Stimulated activated naive CD8-positive, alpha-beta T cell treated with anti-CD3 and anti-CD28 coated beads, Interleukin-15, amount 100 ng/mL, for 72 hours (primary cell): ENCODE measurements around the gene PTPRN2.
"Not testable (repeated sequence)": the region's sequence is repeated elsewhere in the genome, so short reads cannot be mapped to it uniquely, and the experiment has no call there.

Experiments
- ATAC-seq: fragments of 150-1000 bp; cut with Tn5 transposase; 2 replicates; pipeline ENCODE4 v1.10.0; 2021; ENCODE audit warnings: mild to moderate bottlenecking, moderate library complexity
- DNase-seq, 2 donors: peaks; one replicate each; pipeline ENCODE4 v3.0.0; 2021 to 2022
- H3K27ac Mint-ChIP-seq, 2 donors: one replicate each; pipeline ENCODE4 v1.8.0; 2022; ENCODE audit warnings: mild to moderate bottlenecking in 2 of 2, mixed read lengths in 2 of 2, moderate library complexity in 2 of 2
- H3K27me3 Mint-ChIP-seq: one replicate; pipeline ENCODE4 v1.8.0; 2022; ENCODE audit warnings: mixed read lengths
- H3K4me1 Mint-ChIP-seq: one replicate; pipeline ENCODE4 v1.8.0; 2022; ENCODE audit warnings: mild to moderate bottlenecking, mixed read lengths
- H3K4me3 Mint-ChIP-seq, 2 donors: one replicate each; pipeline ENCODE4 v1.8.0; 2022; ENCODE audit warnings: mild to moderate bottlenecking in 2 of 2, mixed read lengths in 2 of 2, moderate library complexity in 1 of 2
- H3K9me3 Mint-ChIP-seq, 2 donors: one replicate each; pipeline ENCODE4 v1.8.0; 2022; ENCODE audit warnings: mixed read lengths in 2 of 2

PTPRN2 gene

DNA sequence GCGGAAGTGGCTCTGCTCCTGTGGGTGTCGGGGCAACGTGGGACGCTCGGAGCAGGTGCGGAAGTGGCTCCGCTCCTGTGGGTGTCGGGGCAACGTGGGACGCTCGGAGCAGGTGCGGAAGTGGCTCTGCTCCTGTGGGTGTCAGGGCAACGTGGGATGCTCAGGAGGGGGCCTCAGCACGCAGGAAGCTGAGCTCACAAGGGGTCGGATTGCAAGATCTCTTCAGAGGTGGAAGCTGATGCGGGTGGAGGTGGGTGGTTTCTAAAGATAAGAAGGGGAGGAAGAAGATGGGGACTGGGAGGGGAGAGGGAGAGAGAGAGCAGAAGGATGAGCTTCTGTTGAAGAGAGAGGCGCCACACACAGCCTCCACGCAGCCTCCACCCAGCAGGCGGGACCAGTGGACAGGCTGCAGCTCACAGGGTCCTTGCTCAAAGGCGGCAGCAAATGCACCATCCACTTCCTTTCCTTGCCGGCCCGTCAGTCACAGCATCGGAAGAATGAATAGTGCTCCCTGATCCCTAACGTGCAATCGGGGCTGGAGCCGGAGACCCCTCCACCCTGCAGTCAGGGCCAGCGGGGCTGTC, 78.7 kb downstream of the PTPRN2 start:
- Mint-ChIP-seq H3K27ac (no peak overlapping the region), H3K9me3 (peaks cover 25 to 59% of the 10 kb centered on the region in 2 donors), H3K4me3 (no peak overlapping the region), H3K4me1 (no peaks in the 10 kb centered on the region), H3K27me3 (peaks cover 20% of the 10 kb centered on the region)
- no peak for ATAC-seq
- no peak for DNase-seq

DNA sequence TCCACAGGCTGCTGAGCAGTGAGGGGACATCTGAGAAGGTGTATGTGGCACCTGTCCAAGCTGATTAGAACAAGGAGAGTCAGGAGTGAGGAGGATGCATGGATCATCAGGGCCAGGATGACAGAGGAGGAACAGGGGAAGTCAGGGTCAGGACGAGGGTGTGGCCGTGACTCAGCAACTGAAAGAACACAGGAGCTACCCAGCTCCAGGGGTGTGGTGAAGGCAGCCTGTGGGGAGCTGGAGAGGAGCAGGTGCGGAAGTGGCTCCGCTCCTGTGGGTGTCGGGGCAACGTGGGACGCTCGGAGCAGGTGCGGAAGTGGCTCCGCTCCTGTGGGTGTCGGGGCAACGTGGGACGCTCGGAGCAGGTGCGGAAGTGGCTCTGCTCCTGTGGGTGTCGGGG, 79.3 kb downstream of the PTPRN2 start:
- not testable (repeated sequence) for H3K27ac Mint-ChIP-seq, H3K4me3 Mint-ChIP-seq, ATAC-seq, H3K4me1 Mint-ChIP-seq, DNase-seq
- peaks cover 25 to 59% of the 10 kb centered on the region in 2 donors for H3K9me3 Mint-ChIP-seq
- H3K27me3 Mint-ChIP-seq = peaks cover 23% of the 10 kb centered on the region

DNA sequence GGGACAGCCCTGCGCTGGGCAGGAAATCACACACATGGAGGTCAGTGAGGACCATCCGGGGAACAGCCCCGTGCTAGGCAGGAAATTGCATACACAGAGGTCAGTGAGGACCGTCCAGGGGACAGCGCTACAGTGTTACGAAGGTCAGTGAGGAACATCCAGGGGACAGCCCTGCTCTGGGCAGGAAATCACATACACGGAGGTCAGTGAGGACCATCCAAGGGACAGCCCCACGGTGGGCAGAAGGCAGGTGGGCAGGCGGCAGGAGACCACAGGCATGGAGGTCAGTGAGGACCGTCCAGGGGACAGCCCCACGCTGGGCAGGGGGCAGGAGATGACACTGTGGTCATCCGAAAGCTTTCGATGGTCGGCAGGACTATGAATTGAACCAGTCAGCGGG, 79.7 kb downstream of the PTPRN2 start:
- ATAC-seq (no peak), DNase-seq (no peak)
- Mint-ChIP-seq H3K4me1 (no peaks in the 10 kb centered on the region), H3K9me3 (peaks cover 25 to 56% of the 10 kb centered on the region in 2 donors), H3K27ac (no peak overlapping the region), H3K4me3 (no peak overlapping the region), H3K27me3 (peaks cover 27% of the 10 kb centered on the region)

DNA sequence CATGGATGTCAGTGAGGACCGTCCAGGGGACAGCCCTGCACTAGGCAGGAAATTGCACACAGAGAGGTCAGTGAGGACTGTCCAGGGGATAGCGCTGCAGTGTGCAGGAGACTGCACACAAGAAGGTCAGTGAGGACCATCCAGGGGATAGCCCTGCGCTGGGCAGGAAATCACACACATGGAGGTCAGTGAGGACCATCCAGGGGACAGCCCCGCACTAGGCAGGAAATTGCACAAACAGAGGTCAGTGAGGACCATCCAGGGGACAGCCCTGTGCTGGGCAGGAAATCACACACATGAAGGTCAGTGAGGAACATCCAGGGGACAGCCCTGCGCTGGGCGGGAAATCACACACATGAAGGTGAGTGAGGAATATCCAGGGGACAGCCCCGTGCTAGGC, 80.4 kb downstream of the PTPRN2 start:
- H3K4me1 Mint-ChIP-seq, H3K4me3 Mint-ChIP-seq, DNase-seq, ATAC-seq, H3K27ac Mint-ChIP-seq: not testable (repeated sequence)
- H3K27me3 Mint-ChIP-seq = peaks cover 31% of the 10 kb centered on the region
- H3K9me3 Mint-ChIP-seq = peaks cover 18 to 49% of the 10 kb centered on the region in 2 donors

DNA sequence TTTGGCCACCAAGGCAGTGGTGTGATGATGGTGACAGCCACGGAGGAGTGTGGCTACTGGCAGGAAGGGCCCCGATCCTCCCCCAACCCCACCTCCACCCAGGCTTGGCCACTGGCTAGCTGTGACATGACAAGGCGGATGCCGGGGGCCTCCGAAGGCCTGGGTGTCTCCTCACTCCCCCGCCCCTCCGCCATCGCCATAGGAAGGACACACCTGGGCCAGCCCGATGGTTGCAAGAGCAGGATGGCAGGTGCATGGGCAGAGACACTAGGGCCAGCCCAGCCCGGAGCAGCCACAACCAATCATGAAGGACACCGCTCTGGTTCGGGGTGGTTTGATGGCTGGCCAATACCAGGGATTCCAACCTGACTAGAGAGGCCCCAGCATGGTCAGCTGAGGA, 81.0 kb downstream of the PTPRN2 start:
- Mint-ChIP-seq H3K27ac (no peak overlapping the region), H3K4me1 (no peaks in the 10 kb centered on the region), H3K9me3 (peaks cover 13 to 43% of the 10 kb centered on the region in 2 donors), H3K27me3 (peaks cover 37% of the 10 kb centered on the region), H3K4me3 (no peak overlapping the region)
- ATAC-seq (no peak), DNase-seq (no peak)

DNA sequence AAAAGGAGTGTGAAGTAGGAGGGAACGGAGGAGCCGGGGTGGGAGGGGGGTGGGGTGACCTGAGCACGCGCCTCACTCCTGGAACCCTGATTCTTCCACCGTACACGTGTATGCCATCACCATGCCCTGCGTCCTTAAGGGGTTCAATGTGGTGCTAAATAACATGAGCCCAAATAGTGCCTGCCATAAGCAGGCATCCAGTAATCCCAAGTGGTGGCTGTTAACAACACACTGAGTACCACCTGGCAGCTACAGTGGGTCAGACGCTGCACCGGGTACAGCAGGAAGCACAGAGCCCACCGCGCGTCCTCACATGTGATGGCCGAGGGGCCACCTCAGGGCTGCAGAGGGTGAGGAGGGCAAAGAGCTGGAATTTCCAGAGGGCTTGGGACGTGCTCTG, 81.9 kb downstream of the PTPRN2 start:
- no peak overlapping the region for H3K27ac Mint-ChIP-seq
- ATAC-seq = no peak
- peaks cover 41% of the 10 kb centered on the region for H3K27me3 Mint-ChIP-seq
- peaks cover 11 to 34% of the 10 kb centered on the region in 2 donors for H3K9me3 Mint-ChIP-seq
- H3K4me3 Mint-ChIP-seq = no peak overlapping the region
- H3K4me1 Mint-ChIP-seq = no peaks in the 10 kb centered on the region
- DNase-seq = no peak

DNA sequence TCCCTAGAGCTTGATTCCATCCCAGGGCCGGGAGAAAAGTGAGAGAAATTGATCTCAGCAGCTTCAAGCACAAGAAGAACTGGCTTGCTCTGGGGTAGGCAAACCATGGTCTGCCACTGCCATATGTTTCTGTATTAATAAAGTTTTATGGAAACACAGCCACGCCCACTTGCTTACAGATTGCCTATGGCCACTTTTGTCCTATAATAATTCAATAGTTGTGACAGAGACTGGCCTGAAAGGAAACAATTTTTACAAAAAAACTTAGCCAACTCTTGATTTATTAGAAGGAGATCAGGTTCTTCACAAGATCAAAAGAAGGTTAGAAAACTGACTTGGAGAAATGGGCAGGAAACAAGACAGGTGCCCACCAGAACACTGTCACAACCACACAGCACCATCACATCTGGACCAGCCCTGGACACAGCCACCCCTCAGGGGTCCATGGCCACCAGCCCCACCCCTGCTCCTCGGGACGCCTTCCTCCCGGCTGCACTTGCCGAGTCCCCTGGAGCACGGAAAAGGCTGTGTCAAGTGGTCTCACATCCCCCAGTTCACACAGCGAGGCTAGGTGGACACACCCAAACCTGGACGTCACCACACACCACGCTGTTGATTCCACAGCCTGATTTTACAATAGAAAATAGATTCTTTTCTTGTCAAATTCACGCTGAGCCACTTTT, 85.4 kb downstream of the PTPRN2 start:
- H3K4me1 Mint-ChIP-seq = no peaks in the 10 kb centered on the region
- H3K27me3 Mint-ChIP-seq = peaks cover 47% of the 10 kb centered on the region
- ATAC-seq (no peak), DNase-seq (no peak)
- H3K4me3 Mint-ChIP-seq = no peak overlapping the region
- no peak overlapping the region for H3K27ac Mint-ChIP-seq
- H3K9me3 Mint-ChIP-seq = peaks cover 0 to 13% of the 10 kb centered on the region in 2 donors

DNA sequence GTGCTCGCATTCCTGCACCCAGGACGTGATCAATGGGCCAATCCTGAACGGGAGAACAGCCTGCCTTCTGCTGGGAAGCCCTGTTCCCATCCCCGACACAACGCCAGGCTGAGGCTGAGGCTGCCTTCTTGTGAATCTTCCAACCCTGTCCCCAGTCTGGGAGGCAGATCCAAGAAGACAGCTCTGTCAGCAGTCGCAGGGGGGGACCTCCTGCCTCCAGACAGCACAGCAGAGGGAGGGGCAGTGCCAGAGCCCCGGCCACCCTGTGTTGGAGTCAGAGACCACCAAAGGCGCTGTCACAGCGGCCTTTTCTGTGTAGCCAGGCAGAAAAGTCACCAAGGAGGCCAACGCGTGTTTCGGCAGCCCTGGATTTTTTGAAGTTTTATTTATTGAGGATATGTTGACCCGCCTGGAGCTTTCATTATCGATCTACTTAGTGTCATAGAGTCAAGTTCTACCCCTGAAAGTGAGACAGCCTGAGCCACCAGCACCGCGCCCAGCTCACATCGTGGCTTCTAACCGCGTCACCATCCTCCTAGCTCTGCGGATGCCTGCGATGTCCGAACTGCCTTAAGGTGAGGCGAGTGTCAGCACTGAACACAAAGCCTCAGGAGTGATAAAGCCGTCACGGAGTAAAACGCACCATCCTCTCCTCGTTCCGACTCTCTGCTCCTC, 86.1 kb downstream of the PTPRN2 start:
- peaks cover 43% of the 10 kb centered on the region for H3K27me3 Mint-ChIP-seq
- H3K4me1 Mint-ChIP-seq = no peaks in the 10 kb centered on the region
- no peak overlapping the region for H3K4me3 Mint-ChIP-seq
- H3K27ac Mint-ChIP-seq = no peak overlapping the region
- peaks cover 0 to 8% of the 10 kb centered on the region in 2 donors for H3K9me3 Mint-ChIP-seq
- ATAC-seq (no peak), DNase-seq (no peak)

DNA sequence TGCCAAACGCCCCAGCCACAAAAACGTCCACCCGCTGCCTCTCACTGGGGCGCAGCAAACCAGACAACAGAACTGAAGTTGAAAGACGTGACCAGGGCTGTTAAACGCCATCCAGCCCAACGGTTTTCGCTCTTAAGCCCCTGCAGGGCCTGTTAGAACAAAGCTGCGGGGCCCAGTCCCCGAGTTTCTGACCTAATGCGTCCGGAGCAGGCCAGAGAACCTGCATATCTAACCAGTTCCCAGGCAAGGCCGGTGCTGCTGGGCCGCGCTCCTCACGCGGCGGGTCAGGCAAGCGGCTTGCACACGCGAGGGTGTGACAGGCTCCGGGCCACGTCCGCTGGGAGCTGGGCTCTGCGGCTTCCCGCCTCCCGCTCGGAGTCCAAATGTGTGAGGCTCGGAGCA, 87.0 kb downstream of the PTPRN2 start:
- no peak overlapping the region for H3K27ac Mint-ChIP-seq
- peaks cover 46% of the 10 kb centered on the region for H3K27me3 Mint-ChIP-seq
- H3K4me1 Mint-ChIP-seq = peaks cover 2% of the 10 kb centered on the region
- no peak overlapping the region for H3K4me3 Mint-ChIP-seq
- ATAC-seq (no peak), DNase-seq (no peak)
- H3K9me3 Mint-ChIP-seq = peaks cover 0 to 3% of the 10 kb centered on the region in 2 donors

DNA sequence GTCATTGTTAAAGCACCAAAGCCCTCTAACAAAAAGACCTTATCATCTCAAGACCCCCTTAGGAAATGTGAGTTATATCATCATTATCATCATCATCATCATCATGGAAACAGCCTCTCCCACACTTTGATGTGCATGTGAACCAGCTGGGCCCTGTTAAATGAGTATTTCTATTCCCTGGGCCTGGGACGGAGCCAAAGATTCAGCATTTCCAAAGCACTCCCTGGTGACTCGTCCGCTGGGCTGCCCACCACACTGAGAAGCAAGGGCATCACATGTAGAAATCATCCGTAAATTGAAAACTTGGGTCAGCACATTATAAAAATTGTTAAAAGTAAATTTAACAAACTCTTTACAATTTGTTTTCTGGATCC, 88.6 kb downstream of the PTPRN2 start:
- DNase-seq = no peak
- Mint-ChIP-seq H3K4me3 (no peak overlapping the region), H3K27me3 (peaks cover 58% of the 10 kb centered on the region), H3K9me3 (no peaks in the 10 kb centered on the region), H3K4me1 (peaks cover 6% of the 10 kb centered on the region), H3K27ac (no peak overlapping the region)
- no peak for ATAC-seq

DNA sequence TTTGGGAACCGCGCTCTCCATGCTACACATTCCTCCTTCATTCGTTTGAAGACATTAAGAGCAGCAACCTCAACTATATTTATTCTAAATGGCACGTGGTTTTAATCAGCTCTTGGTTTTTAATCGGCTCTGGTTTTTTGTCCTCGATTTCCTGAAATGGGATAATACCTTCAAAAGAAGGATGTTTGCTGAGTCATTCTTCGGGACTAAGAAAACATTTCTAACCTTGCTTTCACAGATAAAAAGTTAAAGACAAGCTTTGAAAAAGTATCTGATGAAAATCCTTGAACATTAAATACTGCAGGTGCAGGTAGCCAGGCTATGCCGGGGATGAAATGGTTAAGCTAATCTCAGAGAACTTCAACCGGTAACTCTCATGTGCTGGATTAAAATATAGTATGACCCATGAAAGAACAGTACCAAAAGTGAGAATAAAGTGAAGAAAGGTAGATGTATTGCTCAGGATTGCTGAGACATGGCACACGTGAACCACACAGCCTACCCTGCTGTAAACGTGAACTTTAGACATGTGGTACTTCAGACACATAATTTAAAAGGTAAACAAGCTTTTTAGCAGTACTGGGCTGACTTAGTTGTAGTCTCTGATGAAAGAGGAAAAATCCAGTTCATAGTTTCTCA, 89.1 kb downstream of the PTPRN2 start:
- Mint-ChIP-seq H3K27ac (no peak overlapping the region), H3K27me3 (peaks cover 57% of the 10 kb centered on the region), H3K4me1 (peaks cover 6% of the 10 kb centered on the region), H3K4me3 (no peak overlapping the region), H3K9me3 (no peaks in the 10 kb centered on the region)
- ATAC-seq (no peak), DNase-seq (no peak)

DNA sequence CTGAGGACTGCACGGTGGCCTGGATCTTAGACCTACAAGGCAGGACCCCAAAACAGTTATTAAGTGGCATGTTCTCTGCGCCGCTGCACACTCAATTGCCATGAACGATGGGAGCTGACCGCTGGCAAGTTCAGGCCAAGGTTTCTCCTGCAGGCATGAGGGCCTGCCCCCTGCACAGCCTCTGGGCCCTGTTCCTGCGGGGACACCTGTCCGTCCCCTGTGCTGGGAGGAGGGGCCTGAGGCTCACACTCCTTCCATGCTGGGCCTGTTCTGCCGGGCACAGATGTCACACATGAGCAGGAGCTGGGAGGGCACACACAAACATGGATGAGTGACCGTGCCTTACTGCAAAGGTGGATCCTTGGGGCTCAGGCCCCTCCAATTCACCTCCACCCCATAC, 90.0 kb downstream of the PTPRN2 start:
- ATAC-seq = no peak
- DNase-seq = no peak
- H3K4me3 Mint-ChIP-seq = no peak overlapping the region
- no peak overlapping the region for H3K27ac Mint-ChIP-seq
- peaks cover 6% of the 10 kb centered on the region for H3K4me1 Mint-ChIP-seq
- no peaks in the 10 kb centered on the region for H3K9me3 Mint-ChIP-seq
- peaks cover 50% of the 10 kb centered on the region for H3K27me3 Mint-ChIP-seq

DNA sequence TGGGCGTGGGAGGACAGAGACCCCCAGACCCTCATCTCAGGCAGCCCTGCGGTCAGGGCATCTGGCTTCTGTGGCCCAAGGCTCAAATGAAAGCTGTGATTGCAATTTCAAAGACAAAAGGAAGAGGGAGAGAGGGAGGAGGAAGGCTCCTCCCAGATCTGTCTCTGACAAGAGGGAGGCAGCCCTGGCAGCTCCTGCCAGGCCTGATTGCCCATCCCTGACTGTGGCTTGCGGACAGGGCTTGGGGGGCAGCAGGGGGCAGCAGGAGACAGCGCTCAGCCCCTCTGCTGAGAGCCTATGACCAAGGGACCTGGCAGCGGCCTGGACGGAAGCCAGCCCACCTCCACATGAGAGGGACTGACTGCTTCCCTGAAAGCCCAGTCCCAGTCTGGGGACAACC, 91.8 kb downstream of the PTPRN2 start:
- DNase-seq (peak; percentile 10 to 29), ATAC-seq (peak; percentile 73)
- Mint-ChIP-seq H3K4me3 (no peak overlapping the region), H3K27ac (no peak overlapping the region), H3K4me1 (peaks cover 6% of the 10 kb centered on the region), H3K27me3 (peaks cover 37% of the 10 kb centered on the region), H3K9me3 (no peaks in the 10 kb centered on the region)

DNA sequence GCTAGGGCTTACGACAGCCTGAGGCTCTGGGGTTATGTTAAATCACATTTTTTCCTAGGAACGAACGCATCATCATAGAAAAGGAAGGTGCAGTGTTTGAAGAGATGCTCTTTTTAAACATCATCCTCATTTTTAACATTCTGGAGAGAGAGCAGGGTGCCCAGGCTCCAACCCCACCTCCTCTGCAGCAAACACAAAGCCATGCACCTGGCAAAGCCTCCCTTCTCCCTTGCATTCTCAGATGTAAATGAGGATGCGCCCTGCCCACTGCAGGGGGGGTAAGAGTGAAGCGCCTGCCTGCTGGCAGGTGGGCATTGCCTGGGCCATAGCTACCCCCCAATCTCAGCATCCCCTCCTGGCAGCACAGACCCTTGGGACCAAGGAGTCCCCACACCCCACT, 92.4 kb downstream of the PTPRN2 start:
- peaks cover 6% of the 10 kb centered on the region for H3K4me1 Mint-ChIP-seq
- peaks cover 37% of the 10 kb centered on the region for H3K27me3 Mint-ChIP-seq
- no peak for ATAC-seq
- DNase-seq = no peak
- no peaks in the 10 kb centered on the region for H3K9me3 Mint-ChIP-seq
- H3K27ac Mint-ChIP-seq = no peak overlapping the region
- no peak overlapping the region for H3K4me3 Mint-ChIP-seq

DNA sequence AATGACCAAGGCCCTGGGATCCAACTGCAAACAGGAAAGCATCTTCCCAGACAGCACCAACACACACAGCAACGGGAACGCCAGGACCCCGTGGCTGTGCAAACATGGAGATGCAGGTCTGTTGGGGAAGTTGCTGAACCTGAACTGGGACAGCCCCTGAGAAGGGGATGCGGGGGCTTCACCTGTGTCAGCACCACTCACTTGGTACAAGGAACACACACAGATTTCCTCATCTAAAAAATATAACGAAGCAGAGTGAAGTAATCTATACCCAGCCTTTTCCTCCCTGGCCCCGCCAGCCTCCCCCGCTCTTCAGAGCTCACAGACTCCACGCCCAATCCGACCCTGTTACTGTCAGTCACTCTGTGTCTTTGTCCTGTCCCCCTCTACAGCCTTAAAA, 93.0 kb downstream of the PTPRN2 start:
- Mint-ChIP-seq H3K9me3 (no peaks in the 10 kb centered on the region), H3K27me3 (peaks cover 37% of the 10 kb centered on the region), H3K4me1 (peaks cover 6% of the 10 kb centered on the region), H3K27ac (no peak overlapping the region), H3K4me3 (no peak overlapping the region)
- DNase-seq (no peak), ATAC-seq (no peak)

DNA sequence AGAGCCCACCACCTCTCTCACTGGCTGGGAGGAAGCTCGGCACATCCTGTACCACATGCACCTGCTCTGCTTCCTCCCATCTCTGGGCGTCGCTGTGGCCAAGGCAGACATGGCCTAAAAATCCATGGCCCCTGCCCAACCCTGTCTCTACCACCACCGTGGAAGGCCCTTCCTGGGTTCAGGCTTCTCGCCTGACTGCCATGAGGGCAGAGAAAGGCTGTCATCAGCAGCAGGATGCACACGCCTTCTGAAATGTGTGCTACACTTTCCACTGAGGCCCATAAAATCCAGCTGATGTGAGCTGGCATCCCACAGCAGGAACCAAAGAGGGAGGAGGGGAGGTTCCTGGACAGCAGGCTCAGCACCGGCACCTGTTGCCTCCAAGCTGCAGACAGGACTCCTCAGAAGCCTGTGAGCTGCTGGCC, 93.4 kb downstream of the PTPRN2 start:
- H3K4me3 Mint-ChIP-seq = no peak overlapping the region
- peaks cover 6% of the 10 kb centered on the region for H3K4me1 Mint-ChIP-seq
- H3K27me3 Mint-ChIP-seq = peaks cover 37% of the 10 kb centered on the region
- ATAC-seq = peak; percentile 52
- peak; percentile 12 to 21 for DNase-seq
- peak overlapping the region in 1 of 2 donors; percentile 27 for H3K27ac Mint-ChIP-seq
- no peaks in the 10 kb centered on the region for H3K9me3 Mint-ChIP-seq
